Measurements from ENCODE around the gene PGS1.

DNA sequence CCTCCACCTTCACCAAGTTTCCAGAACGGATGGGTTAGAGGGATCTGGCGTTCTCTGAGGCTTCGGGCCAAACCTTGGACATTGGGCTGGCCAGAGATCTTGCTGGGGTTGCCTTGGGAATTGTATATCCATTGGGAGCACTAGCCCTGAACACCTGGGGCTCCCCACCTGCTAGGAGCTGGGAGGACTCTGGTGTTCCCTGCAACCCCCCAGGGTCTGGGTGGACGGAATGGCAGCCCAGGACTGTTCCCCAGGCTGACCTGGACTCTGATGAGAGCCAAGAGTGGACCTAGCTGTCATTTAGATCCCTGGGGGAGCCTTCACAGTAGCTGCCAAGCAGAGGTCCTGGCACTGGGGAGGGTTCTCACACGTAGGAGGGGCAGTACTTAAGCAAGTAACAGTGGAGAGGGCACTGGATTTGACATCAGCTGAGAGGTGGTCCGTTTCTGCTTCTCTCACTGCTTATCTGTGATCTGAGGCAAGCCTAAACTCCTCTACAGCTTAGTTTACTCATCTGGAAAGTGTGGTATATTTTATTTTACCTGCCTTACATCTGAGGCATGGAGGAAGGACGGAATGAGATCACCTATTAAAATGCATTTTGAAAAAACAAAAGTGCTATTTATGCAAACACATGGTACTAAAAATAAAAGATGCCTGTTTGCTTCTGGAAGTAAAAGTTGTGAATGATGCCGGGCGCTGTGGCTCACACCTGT is 30.2 kb upstream of the PGS1 start:
- TF ChIP-seq EZH2 (IDR thresholded peaks at IDR 0.05), result no peak
- TF ChIP-seq POLR2AphosphoS5 (IDR thresholded peaks at IDR 0.05; ENCODE audit: borderline replicate concordance, low read depth, low read length), result no peak
